ENCODE results near the gene RFTN1.
"Not testable (repeated sequence)": the region's sequence is repeated elsewhere in the genome, so short reads cannot be mapped to it uniquely, and the experiment has no call there.

Gene RFTN1

GRCh38 chr3:16318176-16318575 lies 195.3 kb downstream of the RFTN1 start:
- DNase-seq = no peak

- no peak for DNase-seq
These were observed 195.9 kb downstream of the RFTN1 start for GRCh38 chr3:16317561-16317945.

GRCh38 chr3:16316847-16317560 lies 196.5 kb downstream of the RFTN1 start:
- DNase-seq = no peak

- no peak for DNase-seq
These were observed 197.1 kb downstream of the RFTN1 start for GRCh38 chr3:16316396-16316795.

DNA sequence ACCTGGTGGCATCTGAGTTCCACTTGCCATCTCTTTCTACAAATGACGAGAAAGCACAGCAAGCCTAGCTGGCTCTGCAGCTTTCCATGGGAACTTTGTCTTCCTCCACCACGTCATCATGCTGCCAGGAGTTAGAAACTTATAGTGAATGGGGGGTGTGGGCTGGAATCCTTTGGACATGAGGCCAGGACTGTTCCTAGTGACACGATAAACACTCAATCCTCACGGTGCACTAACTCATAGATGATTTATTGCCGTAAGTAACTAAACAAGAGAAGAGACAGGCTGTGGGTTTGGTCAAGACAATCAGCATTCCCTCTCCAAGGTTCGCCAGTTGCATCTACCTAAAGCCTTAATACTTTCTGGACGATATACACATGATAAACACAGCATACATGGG lies 197.9 kb downstream of the RFTN1 start:
- no peak for DNase-seq

DNA sequence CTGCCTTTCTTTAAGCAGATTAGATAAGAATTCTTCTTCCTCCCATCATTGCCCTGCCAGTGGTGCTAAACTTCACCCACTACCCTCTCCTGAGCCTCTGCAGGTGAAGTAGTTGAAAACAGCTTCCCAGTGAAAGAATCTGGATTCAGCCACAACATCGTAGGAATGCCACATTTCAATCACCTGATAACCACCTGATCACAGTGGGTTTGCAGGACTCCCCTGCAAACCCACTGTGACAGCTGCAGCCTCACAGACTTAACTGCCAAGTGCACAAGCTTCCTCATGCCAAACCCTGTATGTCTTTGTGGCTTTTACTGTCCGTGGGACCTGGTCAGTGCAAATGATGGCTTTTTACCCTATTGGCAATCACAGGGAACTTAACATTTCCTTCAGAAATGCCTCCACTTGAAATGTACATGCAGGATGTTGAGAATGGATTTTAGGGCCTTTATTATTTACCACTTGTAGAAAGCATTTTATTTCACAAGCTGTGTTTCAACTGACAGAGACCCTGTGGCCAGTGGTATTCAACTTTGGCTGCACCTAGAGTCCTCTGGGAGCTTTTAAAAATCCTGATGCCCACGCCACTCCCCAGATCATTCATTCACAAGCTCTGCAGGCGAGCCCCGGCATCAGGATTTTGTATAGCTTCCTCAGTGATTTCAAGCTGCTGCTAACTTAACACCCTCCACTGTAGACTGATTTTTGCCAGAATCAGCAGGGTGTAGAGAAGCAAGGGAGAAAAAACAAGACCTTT lies 199.4 kb downstream of the RFTN1 start:
- DNase-seq = no peak

GRCh38 chr3:16311960-16312451 lies 201.5 kb downstream of the RFTN1 start:
- peak; percentile 36 to 74 for DNase-seq

- not testable (repeated sequence) for DNase-seq
These were observed 203.0 kb downstream of the RFTN1 start for GRCh38 chr3:16310486-16310885.

DNA sequence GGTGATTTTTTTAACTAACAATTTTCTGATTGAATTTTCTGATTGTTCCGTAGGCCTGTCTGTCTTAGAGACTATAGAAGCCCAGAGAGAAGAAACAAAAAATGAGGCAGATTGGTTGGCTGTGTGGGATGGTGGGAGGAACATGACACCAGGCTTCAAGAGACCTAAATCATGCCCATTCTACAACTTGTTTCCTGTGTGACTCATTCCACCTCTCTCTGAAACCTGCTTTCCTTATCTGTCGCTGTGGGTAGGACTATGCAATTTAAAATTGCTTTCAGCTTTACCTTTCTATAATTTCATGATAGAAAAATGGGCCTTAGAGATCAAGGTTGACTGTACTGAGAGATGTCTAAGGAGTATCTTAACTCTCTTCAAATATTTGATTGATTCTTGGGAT lies 203.9 kb downstream of the RFTN1 start:
- peak; percentile 27 to 80 for DNase-seq

- DNase-seq = no peak
These were observed 204.8 kb downstream of the RFTN1 start for GRCh38 chr3:16308727-16309126.

DNA sequence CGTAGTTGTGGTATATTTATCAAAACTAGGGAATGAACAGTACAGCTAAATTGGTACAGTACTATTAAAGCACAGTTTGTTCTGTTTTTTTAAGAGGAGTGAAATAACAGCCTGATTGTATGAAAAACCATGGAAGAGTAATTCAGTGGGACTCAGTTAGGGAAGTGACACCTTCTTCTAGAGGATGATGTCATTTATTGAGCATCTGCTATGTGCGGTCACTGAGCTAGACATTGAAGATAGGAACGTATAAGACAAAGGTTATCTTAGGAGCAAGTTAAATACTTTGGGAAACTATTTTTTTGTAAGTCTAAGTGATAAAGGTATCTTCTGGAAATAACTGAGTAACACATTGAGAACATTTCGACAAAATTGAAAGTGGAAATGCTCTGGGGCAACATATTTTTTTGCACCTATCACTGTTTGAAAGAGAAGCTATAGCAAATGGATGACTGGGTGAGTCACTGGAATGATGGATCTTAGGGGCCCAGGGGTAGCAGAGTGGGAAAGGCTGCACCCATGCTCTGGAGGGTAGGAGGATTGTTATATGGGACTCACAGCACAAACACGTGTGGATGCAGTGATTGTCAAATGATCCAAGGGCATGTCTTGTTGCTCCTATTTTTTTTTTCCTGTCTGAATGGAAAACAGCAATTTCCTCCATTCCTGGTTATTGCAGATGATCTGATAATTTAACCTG lies 205.5 kb downstream of the RFTN1 start:
- DNase-seq = no peak

DNA sequence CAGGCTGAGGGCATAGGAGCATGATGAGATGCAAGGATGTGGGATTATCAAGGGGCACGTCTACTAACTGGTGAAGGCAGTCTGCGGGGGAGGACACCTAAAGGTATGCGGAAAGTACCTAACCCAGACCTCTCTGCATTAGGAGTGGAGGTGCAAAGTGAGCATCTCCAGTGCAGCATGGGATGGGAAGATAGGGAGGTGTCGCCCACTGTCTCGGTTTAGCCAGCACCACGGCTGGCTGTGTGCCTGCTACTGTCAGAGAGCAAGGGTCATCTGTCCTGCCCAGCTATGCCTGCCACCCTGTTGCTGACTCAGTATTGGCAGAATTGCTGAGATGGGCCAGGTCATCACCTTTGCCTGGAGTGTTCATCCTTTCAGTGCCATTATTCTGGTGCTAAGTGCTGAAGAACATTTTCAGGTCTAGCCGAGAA lies 208.4 kb downstream of the RFTN1 start:
- peak in 1 of 2 donors; percentile 64 for DNase-seq

DNA sequence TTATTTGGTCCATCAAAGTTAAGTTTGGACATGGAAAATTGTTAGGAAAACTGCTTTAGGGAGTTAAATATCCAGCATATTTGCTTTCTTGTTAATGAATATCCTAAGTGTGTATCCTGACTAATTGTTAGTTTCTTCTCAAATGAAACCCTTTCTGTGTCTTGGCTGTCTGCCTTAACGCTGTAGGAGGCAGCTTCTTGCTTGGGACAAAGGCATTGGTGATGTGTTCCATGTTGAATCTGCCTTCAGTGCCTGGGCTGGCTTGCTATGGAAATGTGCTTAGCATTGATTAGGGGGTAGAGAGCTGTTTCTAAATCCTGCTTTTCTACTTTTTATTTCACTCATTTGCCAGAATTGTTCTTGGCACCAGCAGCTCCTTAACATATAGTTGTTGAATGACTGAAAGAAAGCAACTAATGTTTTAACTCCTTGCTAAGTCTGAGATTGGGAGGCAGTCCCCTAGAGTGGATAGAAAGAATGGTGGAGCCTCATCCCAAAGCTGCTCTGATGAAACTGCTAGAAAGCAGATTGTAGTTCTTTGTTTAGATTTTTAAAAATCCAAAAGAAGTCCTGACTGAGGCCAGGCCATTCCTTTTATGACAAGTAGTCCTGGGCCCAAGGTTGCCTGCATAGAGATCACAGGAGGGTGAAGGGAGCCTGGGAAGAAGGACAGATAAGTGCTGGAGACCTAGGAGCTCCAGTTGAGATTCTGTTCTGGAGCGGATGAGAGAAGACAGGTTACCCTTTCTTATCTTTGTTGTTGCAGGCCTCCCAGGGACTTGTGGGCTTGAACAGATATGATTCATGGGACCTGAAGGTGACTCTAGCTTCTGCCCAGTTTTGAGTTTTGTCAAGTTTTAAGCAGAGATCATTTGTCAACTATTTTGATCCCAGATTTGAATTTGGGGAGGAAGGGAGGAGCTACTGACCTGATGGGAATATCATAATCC lies 209.2 kb downstream of the RFTN1 start:
- DNase-seq = no peak

- DNase-seq = no peak
These were observed 210.4 kb downstream of the RFTN1 start for GRCh38 chr3:16303037-16303575.

- DNase-seq = no peak
These were observed 211.3 kb downstream of the RFTN1 start for GRCh38 chr3:16302082-16302631.

DNA sequence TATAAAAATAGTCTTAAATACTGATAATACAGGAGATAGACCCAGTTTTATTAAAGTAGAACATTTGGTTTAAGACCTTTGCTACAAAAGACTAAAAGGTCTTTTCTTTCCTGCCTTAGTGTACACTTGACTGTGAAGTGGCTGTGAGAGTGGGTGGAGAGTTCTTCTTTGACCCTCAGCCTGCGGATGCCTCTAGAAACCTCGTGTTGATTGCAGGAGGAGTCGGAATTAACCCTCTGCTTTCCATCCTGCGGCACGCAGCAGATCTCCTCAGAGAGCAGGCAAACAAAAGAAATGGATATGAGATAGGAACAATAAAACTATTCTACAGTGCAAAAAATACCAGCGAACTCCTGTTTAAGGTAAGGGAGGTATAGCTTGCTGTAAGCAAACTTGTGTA lies 212.0 kb downstream of the RFTN1 start:
- DNase-seq = peak in 1 of 2 donors; percentile 42

- peak; percentile 57 to 79 for DNase-seq
These were observed 212.6 kb downstream of the RFTN1 start for GRCh38 chr3:16300881-16301359.

DNA sequence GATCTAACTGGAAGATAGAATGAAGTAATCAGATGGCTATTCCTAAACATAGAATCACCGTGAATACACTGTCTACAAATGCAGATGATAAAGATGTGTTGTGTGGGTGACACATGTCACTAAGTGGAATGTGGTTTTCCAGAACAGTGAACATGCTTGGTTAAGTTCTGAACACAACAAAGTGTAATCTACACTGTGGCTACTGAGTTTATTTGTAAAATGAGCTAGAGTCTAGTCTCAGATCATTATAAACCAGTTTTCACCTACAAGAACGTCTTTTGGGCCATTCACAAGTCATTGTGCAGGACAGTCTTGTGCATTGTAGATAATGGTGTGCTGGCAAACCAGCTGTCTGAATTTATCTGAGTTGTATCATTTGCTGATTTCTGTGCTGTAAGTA lies 213.2 kb downstream of the RFTN1 start:
- peak in 1 of 2 donors; percentile 42 for DNase-seq

DNA sequence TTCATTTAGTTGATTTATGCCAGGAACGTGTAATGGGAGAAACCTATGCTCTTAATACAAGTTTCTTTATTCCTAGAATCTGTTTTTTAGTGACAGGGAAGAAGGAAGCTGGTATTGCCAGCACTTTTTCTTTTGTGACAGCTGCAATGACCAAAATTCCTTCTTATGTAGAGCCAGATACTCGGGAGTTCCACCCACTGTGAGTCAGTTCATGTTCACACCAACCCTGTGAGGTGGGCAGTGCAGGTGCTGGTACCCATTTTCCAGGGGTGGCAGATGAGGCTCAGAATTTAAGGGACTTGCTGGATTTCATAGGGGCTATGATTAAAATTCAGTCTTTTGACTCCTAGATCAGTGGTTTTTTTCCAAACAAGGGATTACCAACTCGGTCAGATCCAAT lies 213.8 kb downstream of the RFTN1 start:
- DNase-seq = no peak

GRCh38 chr3:16298891-16299290 lies 214.6 kb downstream of the RFTN1 start:
- DNase-seq = no peak

Data from CD4-positive, alpha-beta T cell treated with Interferon alpha-2 for 1 hour (primary cell).